Measurements from ENCODE around the gene C7.

Gene C7

DNA sequence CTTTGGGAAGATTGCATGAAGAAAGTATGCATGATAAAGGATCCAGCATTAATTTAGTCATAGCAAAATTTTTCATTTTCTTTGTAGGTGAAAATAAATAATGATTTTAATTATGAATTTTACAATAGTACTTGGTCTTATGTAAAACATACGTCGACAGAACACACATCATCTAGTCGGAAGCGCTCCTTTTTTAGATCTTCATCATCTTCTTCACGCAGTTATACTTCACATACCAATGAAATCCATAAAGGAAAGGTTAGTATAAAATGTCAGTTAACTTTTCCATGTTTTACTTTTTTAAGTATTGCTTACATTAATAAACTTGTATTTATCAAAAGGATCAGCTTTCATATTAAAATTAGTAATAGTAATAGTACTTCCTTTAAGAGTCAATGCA lies 35.8 kb downstream of the C7 start:
- CTCF ChIA-PET = interaction anchor here (0.6 kb wide), 1 partner anchor 147 kb away, joined by 4 read pairs; no protein-coding TSS in a partner anchor

DNA sequence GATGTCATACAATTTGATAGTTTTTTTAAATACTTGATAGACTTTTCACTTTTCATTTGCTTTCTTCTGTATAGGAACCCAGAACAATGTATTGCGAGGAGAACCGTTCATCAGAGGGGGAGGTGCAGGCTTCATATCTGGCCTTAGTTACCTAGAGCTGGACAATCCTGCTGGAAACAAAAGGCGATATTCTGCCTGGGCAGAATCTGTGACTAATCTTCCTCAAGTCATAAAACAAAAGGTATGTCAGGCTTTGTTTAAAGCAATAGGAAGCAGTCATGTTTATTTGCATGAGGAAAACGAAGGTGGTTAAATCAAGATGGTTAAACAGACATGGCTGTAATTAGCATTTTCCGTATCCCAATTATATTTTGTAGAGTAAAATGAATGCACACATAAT lies 46.0 kb downstream of the C7 start:
- ChIA-PET CTCF (no interaction called here), POLR2A (no interaction called here)

More for the DNA sequence above, 35.8 kb downstream of the C7 start:
- H3K9me3 ChIP-seq (ENCODE audit: control insufficient read depth, insufficient read depth, low read depth, low read length) = no peaks in the 10 kb centered on the region
- no peaks in the 10 kb centered on the region for H3K36me3 ChIP-seq (ENCODE audit: control insufficient read depth in 2 of 2, insufficient read depth in 1 of 2, low read length in 2 of 2)
- no peak overlapping the region for H3K4me3 ChIP-seq (ENCODE audit: low read depth, low read length)
- POLR2A ChIA-PET = no interaction called here
- no peak for TF ChIP-seq ZNF19 (tag by site-specific recombination; IDR thresholded peaks at IDR 0.05; ENCODE audit: low read depth)
- TF ChIP-seq ZNF239 (tag by site-specific recombination; IDR thresholded peaks at IDR 0.05) = no peak
- TF ChIP-seq KLF8 (tag by site-specific recombination; IDR thresholded peaks at IDR 0.05) = no peak
- TF ChIP-seq ZNF843 (tag by site-specific recombination; IDR thresholded peaks at IDR 0.05) = no peak
- TF ChIP-seq, protein P1, sequence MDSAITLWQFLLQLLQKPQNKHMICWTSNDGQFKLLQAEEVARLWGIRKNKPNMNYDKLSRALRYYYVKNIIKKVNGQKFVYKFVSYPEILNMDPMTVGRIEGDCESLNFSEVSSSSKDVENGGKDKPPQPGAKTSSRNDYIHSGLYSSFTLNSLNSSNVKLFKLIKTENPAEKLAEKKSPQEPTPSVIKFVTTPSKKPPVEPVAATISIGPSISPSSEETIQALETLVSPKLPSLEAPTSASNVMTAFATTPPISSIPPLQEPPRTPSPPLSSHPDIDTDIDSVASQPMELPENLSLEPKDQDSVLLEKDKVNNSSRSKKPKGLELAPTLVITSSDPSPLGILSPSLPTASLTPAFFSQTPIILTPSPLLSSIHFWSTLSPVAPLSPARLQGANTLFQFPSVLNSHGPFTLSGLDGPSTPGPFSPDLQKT (IDR thresholded peaks at IDR 0.05; ENCODE audit: borderline replicate concordance, low read depth, low read length) = no peak
- no peak for TF ChIP-seq HOXD13 (CRISPR knock-in tag; IDR thresholded peaks at IDR 0.05; ENCODE audit: borderline replicate concordance)
- TF ChIP-seq ZNF561 (tag by site-specific recombination; IDR thresholded peaks at IDR 0.05; ENCODE audit: borderline replicate concordance) = no peak
- TF ChIP-seq, protein P2, sequence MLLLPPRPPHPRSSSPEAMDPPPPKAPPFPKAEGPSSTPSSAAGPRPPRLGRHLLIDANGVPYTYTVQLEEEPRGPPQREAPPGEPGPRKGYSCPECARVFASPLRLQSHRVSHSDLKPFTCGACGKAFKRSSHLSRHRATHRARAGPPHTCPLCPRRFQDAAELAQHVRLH (tag by site-specific recombination; IDR thresholded peaks at IDR 0.05) = no peak
- TF ChIP-seq ZNF626 (tag by site-specific recombination; IDR thresholded peaks at IDR 0.05) = no peak
- no peak for TF ChIP-seq ZNF114 (tag by site-specific recombination; IDR thresholded peaks at IDR 0.05)
- no peak overlapping the region for H3K27ac ChIP-seq (ENCODE audit: extremely low read depth, low read depth, low read length)
- H3K4me1 ChIP-seq (ENCODE audit: control insufficient read depth, insufficient read depth, low read length) = no peaks in the 10 kb centered on the region

More for the DNA sequence above, 46.0 kb downstream of the C7 start:
- Histone ChIP-seq H3K27ac (ENCODE audit: extremely low read depth, low read depth, low read length) (no peak overlapping the region), H3K4me3 (ENCODE audit: low read depth, low read length) (no peak overlapping the region), H3K9me3 (ENCODE audit: control insufficient read depth, insufficient read depth, low read depth, low read length) (peaks cover 3% of the 10 kb centered on the region; the same call in 1 of the 2 replicates), H3K4me1 (ENCODE audit: control insufficient read depth, insufficient read depth, low read length) (no peaks in the 10 kb centered on the region), H3K36me3 (ENCODE audit: control insufficient read depth in 2 of 2, insufficient read depth in 1 of 2, low read length in 2 of 2) (no peaks in the 10 kb centered on the region)
- TF ChIP-seq ZNF146 (tag by site-specific recombination; IDR thresholded peaks at IDR 0.05) = no peak
- no peak for TF ChIP-seq ZNF785 (tag by site-specific recombination; IDR thresholded peaks at IDR 0.05)
- TF ChIP-seq ZNF624 (tag by site-specific recombination; IDR thresholded peaks at IDR 0.05) = no peak
- no peak for TF ChIP-seq ZNF837 (tag by site-specific recombination; IDR thresholded peaks at IDR 0.05)
- no peak for TF ChIP-seq BCL11B (tag by site-specific recombination; IDR thresholded peaks at IDR 0.05; ENCODE audit: low read depth)
- TF ChIP-seq ZNF768 (tag by site-specific recombination; IDR thresholded peaks at IDR 0.05) = no peak
- TF ChIP-seq ZNF157 (tag by site-specific recombination; IDR thresholded peaks at IDR 0.05) = no peak
- TF ChIP-seq ZFP3 (tag by site-specific recombination; IDR thresholded peaks at IDR 0.05; ENCODE audit: low read depth) = no peak
- TF ChIP-seq, protein P3, sequence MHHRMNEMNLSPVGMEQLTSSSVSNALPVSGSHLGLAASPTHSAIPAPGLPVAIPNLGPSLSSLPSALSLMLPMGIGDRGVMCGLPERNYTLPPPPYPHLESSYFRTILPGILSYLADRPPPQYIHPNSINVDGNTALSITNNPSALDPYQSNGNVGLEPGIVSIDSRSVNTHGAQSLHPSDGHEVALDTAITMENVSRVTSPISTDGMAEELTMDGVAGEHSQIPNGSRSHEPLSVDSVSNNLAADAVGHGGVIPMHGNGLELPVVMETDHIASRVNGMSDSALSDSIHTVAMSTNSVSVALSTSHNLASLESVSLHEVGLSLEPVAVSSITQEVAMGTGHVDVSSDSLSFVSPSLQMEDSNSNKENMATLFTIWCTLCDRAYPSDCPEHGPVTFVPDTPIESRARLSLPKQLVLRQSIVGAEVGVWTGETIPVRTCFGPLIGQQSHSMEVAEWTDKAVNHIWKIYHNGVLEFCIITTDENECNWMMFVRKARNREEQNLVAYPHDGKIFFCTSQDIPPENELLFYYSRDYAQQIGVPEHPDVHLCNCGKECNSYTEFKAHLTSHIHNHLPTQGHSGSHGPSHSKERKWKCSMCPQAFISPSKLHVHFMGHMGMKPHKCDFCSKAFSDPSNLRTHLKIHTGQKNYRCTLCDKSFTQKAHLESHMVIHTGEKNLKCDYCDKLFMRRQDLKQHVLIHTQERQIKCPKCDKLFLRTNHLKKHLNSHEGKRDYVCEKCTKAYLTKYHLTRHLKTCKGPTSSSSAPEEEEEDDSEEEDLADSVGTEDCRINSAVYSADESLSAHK (tag by site-specific recombination; IDR thresholded peaks at IDR 0.05) = no peak
- no peak for TF ChIP-seq ZNF529 (tag by site-specific recombination; IDR thresholded peaks at IDR 0.05; ENCODE audit: insufficient replicate concordance)
- no peak for TF ChIP-seq ZNF121 (tag by site-specific recombination; IDR thresholded peaks at IDR 0.05)
- TF ChIP-seq ZNF426 (tag by site-specific recombination; IDR thresholded peaks at IDR 0.05) = no peak
- TF ChIP-seq, protein P4, sequence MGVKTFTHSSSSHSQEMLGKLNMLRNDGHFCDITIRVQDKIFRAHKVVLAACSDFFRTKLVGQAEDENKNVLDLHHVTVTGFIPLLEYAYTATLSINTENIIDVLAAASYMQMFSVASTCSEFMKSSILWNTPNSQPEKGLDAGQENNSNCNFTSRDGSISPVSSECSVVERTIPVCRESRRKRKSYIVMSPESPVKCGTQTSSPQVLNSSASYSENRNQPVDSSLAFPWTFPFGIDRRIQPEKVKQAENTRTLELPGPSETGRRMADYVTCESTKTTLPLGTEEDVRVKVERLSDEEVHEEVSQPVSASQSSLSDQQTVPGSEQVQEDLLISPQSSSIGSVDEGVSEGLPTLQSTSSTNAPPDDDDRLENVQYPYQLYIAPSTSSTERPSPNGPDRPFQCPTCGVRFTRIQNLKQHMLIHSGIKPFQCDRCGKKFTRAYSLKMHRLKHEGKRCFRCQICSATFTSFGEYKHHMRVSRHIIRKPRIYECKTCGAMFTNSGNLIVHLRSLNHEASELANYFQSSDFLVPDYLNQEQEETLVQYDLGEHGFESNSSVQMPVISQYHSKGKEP (tag by site-specific recombination; IDR thresholded peaks at IDR 0.05) = no peak
- TF ChIP-seq ZNF24 (tag by site-specific recombination; IDR thresholded peaks at IDR 0.05) = no peak
- TF ChIP-seq, protein P5, sequence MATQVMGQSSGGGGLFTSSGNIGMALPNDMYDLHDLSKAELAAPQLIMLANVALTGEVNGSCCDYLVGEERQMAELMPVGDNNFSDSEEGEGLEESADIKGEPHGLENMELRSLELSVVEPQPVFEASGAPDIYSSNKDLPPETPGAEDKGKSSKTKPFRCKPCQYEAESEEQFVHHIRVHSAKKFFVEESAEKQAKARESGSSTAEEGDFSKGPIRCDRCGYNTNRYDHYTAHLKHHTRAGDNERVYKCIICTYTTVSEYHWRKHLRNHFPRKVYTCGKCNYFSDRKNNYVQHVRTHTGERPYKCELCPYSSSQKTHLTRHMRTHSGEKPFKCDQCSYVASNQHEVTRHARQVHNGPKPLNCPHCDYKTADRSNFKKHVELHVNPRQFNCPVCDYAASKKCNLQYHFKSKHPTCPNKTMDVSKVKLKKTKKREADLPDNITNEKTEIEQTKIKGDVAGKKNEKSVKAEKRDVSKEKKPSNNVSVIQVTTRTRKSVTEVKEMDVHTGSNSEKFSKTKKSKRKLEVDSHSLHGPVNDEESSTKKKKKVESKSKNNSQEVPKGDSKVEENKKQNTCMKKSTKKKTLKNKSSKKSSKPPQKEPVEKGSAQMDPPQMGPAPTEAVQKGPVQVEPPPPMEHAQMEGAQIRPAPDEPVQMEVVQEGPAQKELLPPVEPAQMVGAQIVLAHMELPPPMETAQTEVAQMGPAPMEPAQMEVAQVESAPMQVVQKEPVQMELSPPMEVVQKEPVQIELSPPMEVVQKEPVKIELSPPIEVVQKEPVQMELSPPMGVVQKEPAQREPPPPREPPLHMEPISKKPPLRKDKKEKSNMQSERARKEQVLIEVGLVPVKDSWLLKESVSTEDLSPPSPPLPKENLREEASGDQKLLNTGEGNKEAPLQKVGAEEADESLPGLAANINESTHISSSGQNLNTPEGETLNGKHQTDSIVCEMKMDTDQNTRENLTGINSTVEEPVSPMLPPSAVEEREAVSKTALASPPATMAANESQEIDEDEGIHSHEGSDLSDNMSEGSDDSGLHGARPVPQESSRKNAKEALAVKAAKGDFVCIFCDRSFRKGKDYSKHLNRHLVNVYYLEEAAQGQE (tag by site-specific recombination; IDR thresholded peaks at IDR 0.05) = no peak
- TF ChIP-seq ZNF433 (tag by site-specific recombination; IDR thresholded peaks at IDR 0.05; ENCODE audit: low read depth) = no peak
- TF ChIP-seq KLF8 (tag by site-specific recombination; IDR thresholded peaks at IDR 0.05) = no peak
- no peak for TF ChIP-seq ZSCAN30 (tag by site-specific recombination; IDR thresholded peaks at IDR 0.05)
- TF ChIP-seq ZNF510 (tag by site-specific recombination; IDR thresholded peaks at IDR 0.05; ENCODE audit: insufficient replicate concordance) = no peak
